ENCODE measurements around the gene PAK1IP1.

GRCh38 chr6:10736731-10737130, 42.0 kb downstream of the PAK1IP1 start:
- no peak for TF ChIP-seq CTCF (IDR thresholded peaks at IDR 0.05; ENCODE audit: extremely low read depth in 1 of 2, insufficient read depth in 1 of 2, low read depth in 1 of 2, low read length in 2 of 2)
- TF ChIP-seq POLR2A (IDR thresholded peaks at IDR 0.05; ENCODE audit: low read depth, low read length): no peak
- TF ChIP-seq, protein P1, sequence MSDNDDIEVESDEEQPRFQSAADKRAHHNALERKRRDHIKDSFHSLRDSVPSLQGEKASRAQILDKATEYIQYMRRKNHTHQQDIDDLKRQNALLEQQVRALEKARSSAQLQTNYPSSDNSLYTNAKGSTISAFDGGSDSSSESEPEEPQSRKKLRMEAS (IDR thresholded peaks at IDR 0.05; ENCODE audit: insufficient read depth, insufficient read length): no peak
- no peak for TF ChIP-seq EZH2 (IDR thresholded peaks at IDR 0.05; ENCODE audit: borderline replicate concordance, low read depth, low read length, severe bottlenecking)

All from endothelial cell of umbilical vein (primary cell).